DND-41 (cell line): ENCODE measurements around the gene POLD2.

Experiments
- EZH2 ChIP-seq: IDR thresholded peaks from 3 replicates; pipeline ENCODE4 v1.6.1; 2012; ENCODE audit warnings: borderline replicate concordance, low read depth, mild to moderate bottlenecking, moderate library complexity, low read length, inconsistent platforms; ENCODE audit not compliant: severe bottlenecking
- TF ChIP-seq, protein P1 (sequence below): IDR thresholded peaks from 2 replicates; pipeline ENCODE4 v1.5.1; 2012; ENCODE audit warnings: borderline replicate concordance, low read length, moderate library complexity, mild to moderate bottlenecking; ENCODE audit not compliant: poor library complexity, severe bottlenecking; ENCODE audit errors: extremely low read depth

GRCh38 chr7:44122529-44122928 lies 819 bp downstream of the POLD2 start:
- TF ChIP-seq, protein P1, sequence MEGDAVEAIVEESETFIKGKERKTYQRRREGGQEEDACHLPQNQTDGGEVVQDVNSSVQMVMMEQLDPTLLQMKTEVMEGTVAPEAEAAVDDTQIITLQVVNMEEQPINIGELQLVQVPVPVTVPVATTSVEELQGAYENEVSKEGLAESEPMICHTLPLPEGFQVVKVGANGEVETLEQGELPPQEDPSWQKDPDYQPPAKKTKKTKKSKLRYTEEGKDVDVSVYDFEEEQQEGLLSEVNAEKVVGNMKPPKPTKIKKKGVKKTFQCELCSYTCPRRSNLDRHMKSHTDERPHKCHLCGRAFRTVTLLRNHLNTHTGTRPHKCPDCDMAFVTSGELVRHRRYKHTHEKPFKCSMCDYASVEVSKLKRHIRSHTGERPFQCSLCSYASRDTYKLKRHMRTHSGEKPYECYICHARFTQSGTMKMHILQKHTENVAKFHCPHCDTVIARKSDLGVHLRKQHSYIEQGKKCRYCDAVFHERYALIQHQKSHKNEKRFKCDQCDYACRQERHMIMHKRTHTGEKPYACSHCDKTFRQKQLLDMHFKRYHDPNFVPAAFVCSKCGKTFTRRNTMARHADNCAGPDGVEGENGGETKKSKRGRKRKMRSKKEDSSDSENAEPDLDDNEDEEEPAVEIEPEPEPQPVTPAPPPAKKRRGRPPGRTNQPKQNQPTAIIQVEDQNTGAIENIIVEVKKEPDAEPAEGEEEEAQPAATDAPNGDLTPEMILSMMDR: no peak
- TF ChIP-seq EZH2: no peak
